SK-N-SH (cell line): ENCODE results near the gene ANKRD37.

ENCODE experiments used
- CTCF ChIP-seq: fragments of 200-600 bp; sonication (generic); IDR thresholded peaks from 2 replicates; pipeline ENCODE4 v1.6.1; 2017; ENCODE audit warnings: antibody characterized with exemption, mild to moderate bottlenecking, moderate library complexity
- EP300 ChIP-seq, 2 experiments: IDR thresholded peaks; 2 replicates each; pipeline versions ENCODE4 v1.4.0 to v1.6.1; 2012; ENCODE audit warnings: borderline replicate concordance in 1 of 2, low read depth in 1 of 2, low read length in 1 of 2
- FOXJ3 ChIP-seq: sonication (generic); formaldehyde crosslinking; IDR thresholded peaks from 2 replicates; pipeline ENCODE4 v1.5.1; 2020; ENCODE audit warnings: mild to moderate bottlenecking, missing genetic modification reagents
- FOXM1 ChIP-seq: IDR thresholded peaks from 2 replicates; pipeline ENCODE4 v1.4.0; 2012; ENCODE audit warnings: low read depth, mild to moderate bottlenecking
- JUND ChIP-seq: IDR thresholded peaks from 2 replicates; pipeline ENCODE4 v1.4.0; 2012
- MXI1 ChIP-seq: IDR thresholded peaks from 2 replicates; pipeline ENCODE4 v1.6.1; 2012; ENCODE audit warnings: mild to moderate bottlenecking, low read depth, low read length, improper control_type of control experiment
- POLR2AphosphoS5 ChIP-seq: IDR thresholded peaks from 2 replicates; pipeline ENCODE4 v1.6.1; 2012; ENCODE audit warnings: low read depth, low read length
- RAD21 ChIP-seq: IDR thresholded peaks from 2 replicates; pipeline ENCODE4 v1.6.1; 2012; ENCODE audit warnings: mild to moderate bottlenecking, low read length
- REST ChIP-seq: IDR thresholded peaks from 2 replicates; pipeline ENCODE4 v1.6.1; 2012; ENCODE audit warnings: mild to moderate bottlenecking, low read depth, low read length, moderate library complexity
- YY1 ChIP-seq: IDR thresholded peaks from 2 replicates; pipeline ENCODE4 v1.4.0; 2012; ENCODE audit warnings: low read depth, mild to moderate bottlenecking
- ZBTB33 ChIP-seq: IDR thresholded peaks from 2 replicates; pipeline ENCODE4 v1.4.0; 2012; ENCODE audit warnings: low read depth, borderline replicate concordance

- TF ChIP-seq REST (no peak), JUND (no peak), CTCF (no peak), RAD21 (no peak), ZBTB33 (no peak), FOXJ3 (CRISPR knock-in tag) (no peak), POLR2AphosphoS5 (no peak), EP300 (IDR thresholded peaks at IDR 0.05; ENCODE audit: borderline replicate concordance in 1 of 2, low read depth in 1 of 2, low read length in 1 of 2) (no peak), MXI1 (no peak), YY1 (no peak), FOXM1 (no peak)
Observed at GRCh38 chr4:185383451-185383850, 13.2 kb upstream of the ANKRD37 start.
